IMR-90 (cell line): ENCODE measurements around the gene RASGEF1C. TPM values are rescaled to one million over a fixed set of nuclear protein-coding genes. Genes with fewer than 3 reads are reported as not detected.

ENCODE experiments used
- ATAC-seq: fragments of 200-7000 bp; cut with Tn5 transposase; 2 replicates; pipeline ENCODE4 v1.9.1; 2020; ENCODE audit warnings: low read depth, mild to moderate bottlenecking, moderate library complexity
- BruUV-seq: library from RNA; stranded (reverse); fragments of 400-500 nt; replicated peaks from 2 replicates; lab custom pipeline; 2021; lab: Mats Ljungman, UMichigan
- CTCF ChIA-PET: fragments of 300-600 bp; formaldehyde crosslinking; extraction: SDS; loops from one replicate; lab custom pipeline; 2021; ENCODE audit warnings: antibody characterized with exemption; lab: Yijun Ruan, JAX
- POLR2A ChIA-PET: fragments of 300-600 bp; sonication (Branson Sonifier 250); formaldehyde crosslinking; loops from one replicate; lab custom pipeline; 2022; ENCODE audit warnings: antibody characterized with exemption; ENCODE audit not compliant: unreplicated experiment; lab: Charles Lee
- DNase-seq: peaks from one replicate; pipeline ENCODE4 v3.0.0; 2013
- H2AFZ ChIP-seq: replicated peaks from 2 replicates; pipeline ENCODE3; 2013; ENCODE audit warnings: low read length, mild to moderate bottlenecking; ENCODE audit not compliant: poor library complexity
- H2AK5ac ChIP-seq: 2 replicates; pipeline ENCODE4 v1.6.1; 2013; ENCODE audit warnings: low read depth, low read length, inconsistent platforms
- H2AK9ac ChIP-seq: replicated peaks from 2 replicates; pipeline ENCODE3; 2013; ENCODE audit warnings: mild to moderate bottlenecking, low read depth, low read length, moderate library complexity; ENCODE audit not compliant: poor library complexity
- H2BK120ac ChIP-seq: 2 replicates; pipeline ENCODE4 v1.6.1; 2013; ENCODE audit warnings: low read depth, low read length, inconsistent platforms
- H2BK15ac ChIP-seq: 3 replicates; pipeline ENCODE4 v1.6.1; 2013; ENCODE audit warnings: low read depth, low read length, inconsistent platforms
- H2BK20ac ChIP-seq: 2 replicates; pipeline ENCODE4 v1.6.1; 2013; ENCODE audit warnings: low read depth, mild to moderate bottlenecking, inconsistent platforms, low read length, moderate library complexity
- H2BK5ac ChIP-seq: 2 replicates; pipeline ENCODE4 v1.6.1; 2013; ENCODE audit warnings: mild to moderate bottlenecking, low read depth, low read length, inconsistent platforms; ENCODE audit not compliant: poor library complexity, severe bottlenecking
- H3K14ac ChIP-seq: replicated peaks from 2 replicates; pipeline ENCODE4 v1.6.1; 2013; ENCODE audit warnings: low read depth, low read length, inconsistent platforms
- H3K18ac ChIP-seq: 2 replicates; pipeline ENCODE4 v1.6.1; 2013; ENCODE audit warnings: low read depth, low read length, control low read depth
- H3K23ac ChIP-seq: 2 replicates; pipeline ENCODE4 v1.6.1; 2013; ENCODE audit warnings: low read depth, low read length, inconsistent platforms
- H3K27ac ChIP-seq: 2 replicates; pipeline ENCODE4 v1.5.1; 2013; ENCODE audit warnings: mild to moderate bottlenecking, control low read depth, low read length; ENCODE audit not compliant: insufficient read depth
- H3K27me3 ChIP-seq: 2 replicates; pipeline ENCODE4 v1.6.1; 2013; ENCODE audit warnings: low read length; ENCODE audit not compliant: control insufficient read depth, insufficient read depth
- H3K36me3 ChIP-seq: 2 replicates; pipeline ENCODE4 v1.6.1; 2013; ENCODE audit warnings: low read length, mixed read lengths; ENCODE audit not compliant: control insufficient read depth, insufficient read depth
- H3K4ac ChIP-seq: 2 replicates; pipeline ENCODE4 v1.6.1; 2013; ENCODE audit warnings: low read depth, low read length, inconsistent platforms
- H3K4me1 ChIP-seq: 2 replicates; pipeline ENCODE4 v1.6.1; 2013; ENCODE audit warnings: low read length, mixed read lengths; ENCODE audit not compliant: control insufficient read depth, insufficient read depth
- H3K4me2 ChIP-seq: 2 replicates; pipeline ENCODE4 v1.6.1; 2013; ENCODE audit warnings: low read depth, mild to moderate bottlenecking, control low read depth, low read length, moderate library complexity
- H3K4me3 ChIP-seq: 2 replicates; pipeline ENCODE4 v1.5.1; 2013; ENCODE audit warnings: low read depth, mild to moderate bottlenecking, control low read depth, low read length, moderate library complexity; ENCODE audit not compliant: insufficient read depth
- H3K56ac ChIP-seq: 2 replicates; pipeline ENCODE4 v1.6.1; 2013; ENCODE audit warnings: low read length, inconsistent platforms; ENCODE audit not compliant: insufficient read depth; ENCODE audit errors: extremely low read depth
- H3K79me1 ChIP-seq, 2 experiments: 2 replicates each; pipeline ENCODE4 v1.6.1; 2013; ENCODE audit warnings: low read length in 2 of 2, inconsistent platforms in 1 of 2, low read depth in 1 of 2
- H3K9ac ChIP-seq: 2 replicates; pipeline ENCODE4 v1.6.1; 2013; ENCODE audit warnings: low read depth, low read length, control low read depth
- H3K9me1 ChIP-seq: 2 replicates; pipeline ENCODE4 v1.6.1; 2013; ENCODE audit warnings: low read length, inconsistent platforms; ENCODE audit not compliant: insufficient read depth
- H3K9me3 ChIP-seq: 2 replicates; pipeline ENCODE4 v1.6.1; 2013; ENCODE audit warnings: low read length; ENCODE audit not compliant: control insufficient read depth, insufficient read depth
- H4K20me1 ChIP-seq: 2 replicates; pipeline ENCODE4 v1.6.1; 2013; ENCODE audit warnings: low read length, inconsistent platforms; ENCODE audit not compliant: insufficient read depth
- H4K5ac ChIP-seq: 2 replicates; pipeline ENCODE4 v1.6.1; 2013; ENCODE audit warnings: mild to moderate bottlenecking, low read depth, low read length, control low read depth
- H4K8ac ChIP-seq, 2 experiments: 2 replicates each; pipeline ENCODE4 v1.6.1; 2013; ENCODE audit warnings: low read depth in 2 of 2, low read length in 2 of 2, control low read depth in 1 of 2, inconsistent platforms in 1 of 2
- H4K91ac ChIP-seq: 2 replicates; pipeline ENCODE4 v1.6.1; 2013; ENCODE audit warnings: low read depth, low read length, inconsistent platforms; ENCODE audit not compliant: insufficient read depth
- WGBS, 2 experiments: methylation state at CpG; one replicate each; pipeline versions ENCODE4 v1.1.5 to v1.1.7; 2013; ENCODE audit warnings: missing lambda C conversion rate in 2 of 2; ENCODE audit not compliant: insufficient read length in 1 of 2; ENCODE audit errors: extremely low coverage in 2 of 2; 5-methylcytosine and 5-hydroxymethylcytosine counted together
- dilution Hi-C: fragments of 300-500 bp; cut with HindIII; formaldehyde crosslinking; loops from one replicate; pipeline ENCODE4 v1.14.3; 2018; ENCODE audit warnings: low sequenced_read_pairs; ENCODE audit not compliant: unreplicated experiment
- in situ Hi-C: fragments of 300-500 bp; cut with MboI; formaldehyde crosslinking; loops from 3 replicates; pipeline ENCODE4 v1.14.3; 2019; ENCODE audit warnings: low sequenced_read_pairs, inconsistent platforms, mixed read lengths
- intact Hi-C: fragments of 100-400 bp; cut with micrococcal nuclease; formaldehyde crosslinking; loops from 2 replicates; pipeline ENCODE4 v1.10.0; 2022
- polyA plus RNA-seq, 3 experiments: library from polyadenylated mRNA; depleted of rRNA; stranded (reverse); fragments of >200 nt; gene quantifications; 2 replicates each; pipeline ENCODE4 v1.2.3, GENCODE V29; 2012; ENCODE audit warnings: low replicate concordance in 1 of 3
- total RNA-seq: library from RNA; depleted of rRNA; stranded (reverse); fragments of >200 nt; gene quantifications from 2 replicates; pipeline ENCODE4 v1.2.3, GENCODE V29; 2012
- TF ChIP-seq, protein P1 (sequence below): fragments of 150-350 bp; IDR thresholded peaks from 2 replicates; pipeline ENCODE4 v1.6.1; 2016; ENCODE audit warnings: low read depth, mild to moderate bottlenecking, low read length, moderate library complexity, borderline replicate concordance

RASGEF1C gene
- total and polyA plus RNA-seq, 2 of the 4 experiments (the other 2 are of a cell fraction) = not detected

DNA sequence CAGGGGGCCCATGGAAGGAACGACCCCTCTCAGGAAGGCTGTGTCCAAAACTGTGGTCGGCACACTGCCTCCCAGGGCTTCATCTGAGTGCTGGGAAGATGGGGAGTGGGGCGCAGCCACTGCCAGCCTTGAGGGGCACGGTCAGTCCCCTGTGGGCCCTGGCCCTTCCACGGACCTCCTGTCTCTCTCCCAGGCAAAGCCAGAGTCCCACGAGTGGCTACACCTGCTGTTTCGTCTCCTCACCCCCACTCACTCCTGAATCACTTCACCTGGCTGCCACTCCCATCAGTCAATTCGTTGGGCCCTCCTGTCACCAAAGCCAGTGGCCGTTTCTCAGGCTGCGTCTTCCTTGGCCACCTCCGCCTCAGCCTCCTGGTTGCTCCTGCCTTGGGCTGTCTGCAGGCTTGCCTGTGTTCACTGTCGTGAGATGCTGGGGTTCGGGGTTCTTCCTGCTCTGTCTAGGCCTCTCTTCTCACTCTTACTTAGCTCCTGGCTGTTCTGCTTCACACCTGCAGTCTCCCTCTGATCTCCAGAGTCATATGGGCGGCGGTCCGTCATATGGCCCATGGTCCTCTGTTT, 78.6 kb downstream of the RASGEF1C start:
- H2AK5ac ChIP-seq = no peak overlapping the region
- no peak overlapping the region for H3K4me2 ChIP-seq
- H3K27me3 ChIP-seq = peaks cover 28% of the 10 kb centered on the region
- peaks cover 2% of the 10 kb centered on the region; the same call in 1 of the 2 replicates for H3K4me1 ChIP-seq
- no peak overlapping the region for H3K18ac ChIP-seq
- no TSS peak for BruUV-seq
- TF ChIP-seq, protein P1, sequence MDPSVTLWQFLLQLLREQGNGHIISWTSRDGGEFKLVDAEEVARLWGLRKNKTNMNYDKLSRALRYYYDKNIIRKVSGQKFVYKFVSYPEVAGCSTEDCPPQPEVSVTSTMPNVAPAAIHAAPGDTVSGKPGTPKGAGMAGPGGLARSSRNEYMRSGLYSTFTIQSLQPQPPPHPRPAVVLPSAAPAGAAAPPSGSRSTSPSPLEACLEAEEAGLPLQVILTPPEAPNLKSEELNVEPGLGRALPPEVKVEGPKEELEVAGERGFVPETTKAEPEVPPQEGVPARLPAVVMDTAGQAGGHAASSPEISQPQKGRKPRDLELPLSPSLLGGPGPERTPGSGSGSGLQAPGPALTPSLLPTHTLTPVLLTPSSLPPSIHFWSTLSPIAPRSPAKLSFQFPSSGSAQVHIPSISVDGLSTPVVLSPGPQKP = no peak
- H4K8ac ChIP-seq = no peak overlapping the region
- intact Hi-C loops = no loop called here
- H2BK15ac ChIP-seq = no peak overlapping the region
- H4K5ac ChIP-seq = no peak overlapping the region
- H2AK9ac ChIP-seq = no peak overlapping the region
- no peak for ATAC-seq
- no peak overlapping the region for H3K27ac ChIP-seq
- ChIA-PET CTCF (no interaction called here), POLR2A (no interaction called here)
- WGBS, 2 experiments = 72% methylated on average over 9 of the region's 16 CpGs; no CpG with 5 or more reads in 1 of the 2 experiments
- no peak overlapping the region for H3K14ac ChIP-seq
- H3K79me1 ChIP-seq = no peaks in the 10 kb centered on the region
- H3K4ac ChIP-seq = no peak overlapping the region
- no peak overlapping the region for H2BK5ac ChIP-seq
- no peaks in the 10 kb centered on the region for H3K36me3 ChIP-seq
- no peak overlapping the region for H2BK120ac ChIP-seq
- H4K91ac ChIP-seq = no peak overlapping the region
- in situ Hi-C loops = loop anchor here (25.0 kb wide), 1 partner anchor 332 kb away; no protein-coding TSS in a partner anchor
- no peaks in the 10 kb centered on the region; the same call in 1 of the 2 replicates for H4K20me1 ChIP-seq
- H3K23ac ChIP-seq = no peak overlapping the region
- no peak overlapping the region for H3K9ac ChIP-seq
- no peak overlapping the region for H3K56ac ChIP-seq
- H3K9me1 ChIP-seq = no peaks in the 10 kb centered on the region
- no peaks in the 10 kb centered on the region for H3K9me3 ChIP-seq
- no peak overlapping the region for H3K4me3 ChIP-seq
- no peak for DNase-seq
- no peak overlapping the region for H2BK20ac ChIP-seq
- H2AFZ ChIP-seq = no peak overlapping the region
- dilution Hi-C loops = no loop called here
